ENCODE results near the gene HCN4.
"Not testable (repeated sequence)": the region's sequence is repeated elsewhere in the genome, so short reads cannot be mapped to it uniquely, and the experiment has no call there.

Gene HCN4

DNA sequence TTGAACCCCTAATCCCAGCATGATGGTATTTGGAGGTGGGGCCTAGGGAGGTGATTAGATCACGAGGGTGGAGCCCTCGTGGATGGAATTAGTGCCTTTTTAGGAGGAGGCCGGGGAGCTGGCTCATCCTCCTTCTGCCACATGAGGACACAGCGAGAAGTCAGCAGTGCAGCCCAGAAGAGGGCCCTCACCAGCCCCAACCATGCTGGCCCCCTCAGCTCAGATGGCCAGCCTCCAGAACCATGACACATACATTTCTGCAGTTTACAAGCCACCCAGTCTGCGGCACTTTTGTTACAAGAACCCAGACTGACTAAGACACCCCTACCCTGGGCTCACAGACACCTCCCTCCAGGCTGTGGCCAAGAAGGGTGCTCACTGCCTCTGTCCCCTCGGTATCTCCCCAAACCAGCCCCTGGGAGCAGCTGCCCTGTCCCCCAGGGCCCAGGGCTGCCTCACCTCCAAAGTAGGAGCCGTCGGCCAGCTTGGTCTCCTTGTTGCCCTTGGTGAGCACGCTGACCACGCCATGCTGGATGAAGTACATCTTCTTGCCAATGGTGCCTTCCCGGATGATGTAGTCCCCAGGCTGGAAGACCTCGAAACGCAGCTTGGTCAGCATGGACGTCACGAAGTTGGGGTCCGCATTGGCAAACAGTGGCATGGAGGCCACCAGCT lies 44.1 kb downstream of the HCN4 start:
- no peak for DNase-seq

DNA sequence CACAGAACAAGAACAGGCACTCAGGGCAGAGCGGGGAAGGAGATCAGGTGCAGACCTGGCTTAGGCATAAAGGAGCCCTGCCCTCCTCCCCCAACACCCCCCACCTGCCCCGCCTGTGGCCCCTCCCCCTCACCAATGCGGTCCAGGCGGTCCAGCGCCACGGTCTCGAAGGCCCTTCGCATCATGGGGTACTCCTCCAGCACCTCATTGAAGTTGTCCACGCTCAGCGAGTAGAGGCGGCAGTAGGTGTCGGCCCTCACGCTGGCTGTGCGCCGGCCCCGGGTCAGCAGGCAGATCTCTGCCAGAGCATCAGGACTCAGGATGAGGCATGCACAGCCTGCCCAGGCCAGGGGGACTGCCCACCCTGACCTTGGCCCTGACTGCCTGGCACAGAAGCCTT lies 44.8 kb downstream of the HCN4 start:
- DNase-seq = no peak

DNA sequence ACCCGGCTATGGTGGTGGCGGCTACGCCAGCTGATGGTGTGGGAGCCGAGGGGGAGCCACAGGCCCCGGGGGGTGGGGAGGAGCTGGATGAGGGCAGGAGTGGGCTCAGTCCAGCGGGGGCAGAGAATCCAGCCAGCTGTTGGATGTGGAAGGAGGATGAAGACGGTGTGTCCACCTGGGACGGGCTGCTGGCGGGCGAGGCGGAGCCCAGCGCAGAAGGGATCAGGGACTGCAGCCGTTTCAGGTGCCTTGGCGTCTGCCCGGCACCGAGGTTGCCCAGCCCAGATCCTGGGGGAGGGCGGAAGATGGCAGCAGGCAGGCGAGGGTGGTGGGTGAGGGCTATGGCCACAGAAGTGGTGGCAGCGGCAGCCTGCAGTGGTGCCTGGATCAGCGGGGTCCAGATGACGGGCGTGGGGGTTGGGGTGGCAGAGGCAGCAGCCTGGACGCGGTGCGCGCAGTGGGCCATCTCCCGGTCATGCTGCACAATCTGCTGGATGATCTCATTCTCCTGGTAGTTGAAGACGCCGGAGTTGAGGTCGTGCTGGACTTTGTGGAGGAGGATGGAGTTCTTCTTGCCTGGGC lies 45.3 kb downstream of the HCN4 start:
- DNase-seq = no peak

DNA sequence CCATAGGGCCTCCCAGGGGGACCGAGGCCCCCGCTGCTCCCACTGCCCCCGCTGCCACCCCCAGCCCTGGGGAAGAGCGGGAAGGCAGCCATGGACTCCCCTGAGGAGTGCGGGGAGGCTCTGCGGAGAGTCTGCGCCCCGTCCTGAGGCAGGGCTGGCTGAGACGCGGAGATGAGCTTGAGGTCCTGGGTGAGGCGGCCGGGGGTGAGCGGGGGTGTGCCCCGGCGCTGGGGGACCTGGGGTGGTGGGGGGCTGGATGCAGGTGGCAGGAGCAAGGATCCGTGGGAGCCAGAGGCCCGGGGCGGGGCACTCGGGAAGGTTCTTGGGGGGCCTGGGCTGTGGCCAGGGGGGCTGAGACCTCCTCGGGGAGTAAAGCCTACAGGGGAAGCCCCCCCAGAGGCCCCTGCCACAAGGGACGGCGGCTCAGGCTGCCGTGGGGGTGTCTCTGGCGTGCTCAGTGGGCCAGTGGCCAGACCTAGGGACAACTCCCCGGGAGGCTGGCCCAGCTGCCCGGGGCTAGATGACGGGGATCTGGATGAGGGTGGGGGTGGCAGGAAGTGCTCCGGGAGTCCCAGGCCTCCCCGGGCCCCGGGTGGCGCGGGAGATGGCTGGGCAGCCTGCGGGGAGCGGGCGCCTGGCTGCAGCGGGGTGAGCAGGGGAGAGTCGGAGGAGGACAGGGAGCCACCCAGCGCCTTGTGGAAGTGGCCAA lies 45.9 kb downstream of the HCN4 start:
- no peak for DNase-seq

DNA sequence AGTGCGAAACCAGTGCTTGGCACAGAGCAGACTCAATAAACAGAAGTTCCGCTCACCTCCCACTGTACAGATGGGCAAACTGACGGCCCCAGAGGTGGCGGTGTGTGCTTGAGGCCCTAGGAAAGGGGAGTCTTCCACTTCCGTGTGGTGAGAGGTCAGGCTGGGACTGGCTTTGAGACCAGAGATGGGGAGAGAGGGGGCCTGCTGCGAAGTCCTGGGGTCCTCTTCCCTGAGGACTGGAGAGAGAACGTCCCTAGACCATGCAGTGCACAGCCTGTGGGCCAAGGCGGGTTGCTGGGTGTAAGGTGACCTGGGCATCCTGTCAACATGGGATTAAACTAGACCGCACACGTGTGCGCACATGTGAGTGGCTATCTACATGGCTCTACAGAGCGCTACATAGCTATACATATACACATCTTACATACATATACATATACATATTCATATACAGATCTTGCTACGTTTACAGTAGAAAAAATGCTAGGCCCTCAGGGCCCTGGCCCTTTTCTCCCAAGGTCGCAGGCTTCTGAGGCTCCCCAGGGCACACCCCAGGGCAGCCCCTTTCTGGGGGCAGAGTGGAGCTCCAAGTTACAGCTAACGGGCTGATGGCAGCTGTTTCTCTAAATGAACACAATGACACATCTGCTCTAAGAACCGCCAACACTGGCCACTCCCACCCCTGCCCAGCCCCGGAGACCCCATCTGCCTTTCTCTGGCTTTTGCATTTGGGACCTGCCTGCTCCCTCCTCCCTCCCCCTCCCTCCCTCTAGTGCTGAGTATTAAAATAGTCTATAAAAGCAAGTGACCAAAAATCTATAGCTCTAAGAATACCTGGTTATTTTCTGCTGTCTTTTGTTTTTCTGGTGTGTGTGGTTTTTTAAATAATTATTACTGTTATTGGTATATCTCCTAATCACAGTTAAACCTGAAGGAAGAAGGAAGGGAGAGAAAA lies 47.0 kb downstream of the HCN4 start:
- DNase-seq = no peak

DNA sequence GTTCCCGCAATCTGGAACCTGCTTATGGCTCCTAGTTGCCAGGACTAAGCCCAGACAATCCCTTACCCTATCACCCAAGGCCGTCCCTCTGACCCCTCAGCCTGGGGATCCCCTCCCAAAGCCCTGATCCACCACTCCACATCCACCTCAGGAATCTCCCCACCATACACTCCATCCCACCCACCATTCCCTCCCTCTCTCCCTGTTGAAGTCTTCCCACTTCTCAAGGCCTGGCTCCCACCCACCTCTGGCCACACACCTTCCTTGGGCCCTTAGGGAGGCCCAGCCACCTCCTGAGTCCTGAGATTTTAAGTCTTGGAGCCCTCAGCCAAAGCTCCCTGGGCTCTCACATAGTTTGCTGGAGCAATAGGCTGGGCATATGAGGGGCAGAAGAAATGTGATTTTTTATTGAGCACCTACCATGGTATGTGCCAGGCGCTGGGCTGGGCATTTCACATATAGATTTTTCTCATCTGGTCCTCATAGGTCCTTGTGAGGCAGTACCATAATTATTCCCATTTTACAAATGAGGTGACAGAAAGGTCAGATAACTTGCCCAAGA lies 48.1 kb downstream of the HCN4 start:
- no peak for DNase-seq

DNA sequence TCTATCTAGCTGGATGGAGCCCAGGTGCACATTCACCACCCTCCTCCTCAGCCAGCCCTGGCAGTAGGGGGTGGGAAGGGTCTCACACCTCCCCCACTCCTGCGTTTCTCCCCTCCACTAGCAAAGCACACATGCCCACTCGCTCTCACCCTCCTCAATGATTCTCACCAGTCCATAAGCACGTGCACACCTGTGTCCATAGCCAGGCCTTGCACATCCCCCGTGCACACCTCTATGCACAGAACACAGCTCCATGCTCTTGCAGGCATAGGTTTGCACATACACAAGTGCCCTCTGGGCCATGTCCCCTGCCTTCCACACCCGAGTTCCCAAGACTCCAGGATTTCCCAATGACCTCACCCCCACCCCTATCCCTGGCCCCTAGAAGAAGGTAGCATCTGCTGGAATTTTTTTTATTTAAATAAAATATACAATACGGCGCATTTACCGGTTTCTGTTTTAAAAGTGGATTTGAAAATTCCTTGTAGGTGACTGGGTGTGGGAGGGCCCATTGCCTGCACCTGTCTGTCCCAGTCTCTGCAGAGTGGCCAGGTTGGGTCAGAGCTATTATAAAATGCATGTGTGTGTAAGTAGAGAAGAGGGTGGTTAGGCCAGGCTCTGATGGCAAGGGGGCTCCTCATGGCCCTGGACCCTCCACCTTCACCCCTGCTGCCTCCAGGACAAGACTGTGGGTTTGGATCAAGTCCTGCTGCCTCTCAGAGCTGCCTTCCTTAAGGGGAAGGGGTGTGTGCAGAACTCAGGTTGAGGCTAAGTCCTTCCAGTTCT lies 49.1 kb downstream of the HCN4 start:
- DNase-seq = no peak

DNA sequence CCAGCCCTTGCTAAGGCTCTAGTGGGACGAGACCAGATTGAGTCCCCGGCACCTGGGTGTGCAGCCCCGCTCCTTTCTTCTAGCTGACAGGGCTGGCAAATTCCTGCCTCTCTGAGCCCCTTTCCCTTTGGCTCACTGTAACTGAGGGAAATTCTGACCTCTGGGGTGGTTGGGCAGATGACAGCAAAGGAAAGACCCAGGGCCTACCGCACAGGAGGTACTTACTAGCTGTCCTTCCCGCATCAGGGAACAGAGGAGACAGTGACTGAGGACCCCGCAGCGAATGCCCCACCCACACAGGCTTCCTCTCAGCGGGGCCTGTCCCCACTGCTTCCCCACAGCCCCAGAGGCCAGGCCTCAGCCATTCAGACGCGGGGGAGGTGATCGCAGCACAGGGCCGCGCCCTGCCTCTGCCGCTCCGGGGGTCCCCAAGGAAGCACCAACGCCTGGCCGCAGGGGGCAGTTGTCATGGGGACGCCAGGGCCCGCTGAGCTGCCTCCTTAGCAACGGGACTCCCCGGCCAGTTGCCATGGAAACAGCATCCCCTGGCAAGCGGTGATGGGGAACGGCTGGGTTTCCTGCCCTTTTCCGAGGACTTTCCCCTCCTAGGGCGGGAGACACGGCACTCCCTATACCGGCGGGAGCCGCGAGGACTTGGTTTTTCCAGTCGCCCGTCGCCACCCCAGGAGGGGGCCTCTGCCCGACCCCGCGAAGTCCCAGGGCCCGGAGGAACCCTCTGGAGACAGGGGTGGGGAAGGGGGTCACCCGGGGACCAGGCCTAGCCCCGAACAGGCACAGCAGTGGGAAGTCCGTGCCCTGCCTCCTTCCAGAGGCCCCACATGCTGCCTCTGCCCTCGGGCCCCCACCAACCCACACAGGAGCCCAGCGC lies 50.1 kb downstream of the HCN4 start:
- DNase-seq = no peak

DNA sequence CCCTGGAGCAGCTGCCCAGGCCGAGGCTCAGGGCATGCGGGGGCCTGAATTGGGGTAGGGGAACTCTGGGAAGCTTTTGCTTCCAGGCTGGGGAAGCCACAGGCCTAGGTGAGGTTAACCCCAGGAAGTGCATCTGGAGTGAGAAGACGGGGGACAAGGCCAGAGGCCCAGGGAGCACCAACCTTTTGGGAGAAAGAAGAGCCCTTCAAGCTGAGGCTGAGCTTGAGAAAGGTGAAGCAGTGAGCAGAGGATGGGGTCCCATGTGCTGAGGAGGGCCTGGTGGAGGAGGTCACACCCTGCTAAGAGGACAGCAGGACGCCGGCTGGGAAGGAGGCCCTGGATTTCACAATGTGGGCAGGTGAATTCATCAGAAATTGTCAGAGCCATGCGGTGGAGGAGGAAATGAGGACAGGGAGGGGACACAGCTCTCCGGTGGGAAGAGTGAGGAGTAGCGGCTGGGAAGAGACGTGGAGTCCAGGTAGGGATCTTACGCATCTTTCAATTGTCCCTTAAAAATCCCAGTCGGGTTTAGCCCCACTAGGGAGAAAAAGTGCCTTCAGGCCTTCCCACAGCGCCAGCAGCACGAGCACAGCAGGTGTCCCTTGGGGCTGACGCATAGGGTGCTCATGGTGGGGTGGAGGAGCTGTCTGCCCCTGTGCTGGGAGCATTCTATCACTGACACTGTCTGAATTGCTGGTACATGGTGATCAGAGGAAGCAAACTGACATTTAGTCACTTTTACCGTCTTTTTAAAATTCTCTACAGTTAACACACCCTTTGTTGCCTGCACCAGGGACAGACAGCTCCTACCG lies 50.9 kb downstream of the HCN4 start:
- no peak for DNase-seq

DNA sequence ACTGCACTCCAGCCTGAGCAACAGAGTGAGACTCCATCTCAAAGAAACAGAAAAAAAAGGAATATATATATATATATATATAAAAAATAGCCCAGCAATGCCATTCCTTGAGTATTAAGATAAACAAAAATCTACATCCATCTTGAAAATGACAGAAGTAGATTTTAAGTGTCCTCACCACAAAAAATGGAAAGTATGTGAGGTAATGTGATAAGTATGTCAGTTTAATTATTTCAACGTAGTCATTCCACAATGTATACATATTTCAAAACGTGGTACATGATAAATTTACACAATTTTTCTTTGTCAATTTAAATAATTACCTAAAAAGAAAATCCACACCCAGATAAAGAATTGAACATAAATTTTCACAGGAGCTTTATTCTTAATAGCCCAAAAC lies 54.9 kb downstream of the HCN4 start:
- no peak for DNase-seq

DNA sequence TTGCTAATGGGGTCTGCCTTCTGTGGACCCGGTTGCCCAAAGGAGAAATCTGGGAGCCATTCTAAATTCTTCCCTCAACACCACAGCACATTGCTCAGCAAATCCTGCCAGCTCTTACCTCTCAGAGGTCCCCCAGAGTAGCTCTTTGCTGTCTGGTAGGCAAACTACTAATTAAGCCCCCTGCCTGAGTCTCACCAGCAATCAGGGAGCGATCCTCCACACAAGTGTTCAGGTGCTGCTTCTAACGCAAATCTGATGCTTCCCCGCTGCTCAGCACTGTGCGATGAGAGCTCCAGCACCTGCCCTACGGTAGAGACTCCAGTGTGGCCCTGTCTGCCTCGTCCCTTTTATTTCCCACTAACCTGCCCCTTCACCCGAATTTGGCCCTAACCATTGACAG lies 60.5 kb downstream of the HCN4 start:
- DNase-seq = no peak

DNA sequence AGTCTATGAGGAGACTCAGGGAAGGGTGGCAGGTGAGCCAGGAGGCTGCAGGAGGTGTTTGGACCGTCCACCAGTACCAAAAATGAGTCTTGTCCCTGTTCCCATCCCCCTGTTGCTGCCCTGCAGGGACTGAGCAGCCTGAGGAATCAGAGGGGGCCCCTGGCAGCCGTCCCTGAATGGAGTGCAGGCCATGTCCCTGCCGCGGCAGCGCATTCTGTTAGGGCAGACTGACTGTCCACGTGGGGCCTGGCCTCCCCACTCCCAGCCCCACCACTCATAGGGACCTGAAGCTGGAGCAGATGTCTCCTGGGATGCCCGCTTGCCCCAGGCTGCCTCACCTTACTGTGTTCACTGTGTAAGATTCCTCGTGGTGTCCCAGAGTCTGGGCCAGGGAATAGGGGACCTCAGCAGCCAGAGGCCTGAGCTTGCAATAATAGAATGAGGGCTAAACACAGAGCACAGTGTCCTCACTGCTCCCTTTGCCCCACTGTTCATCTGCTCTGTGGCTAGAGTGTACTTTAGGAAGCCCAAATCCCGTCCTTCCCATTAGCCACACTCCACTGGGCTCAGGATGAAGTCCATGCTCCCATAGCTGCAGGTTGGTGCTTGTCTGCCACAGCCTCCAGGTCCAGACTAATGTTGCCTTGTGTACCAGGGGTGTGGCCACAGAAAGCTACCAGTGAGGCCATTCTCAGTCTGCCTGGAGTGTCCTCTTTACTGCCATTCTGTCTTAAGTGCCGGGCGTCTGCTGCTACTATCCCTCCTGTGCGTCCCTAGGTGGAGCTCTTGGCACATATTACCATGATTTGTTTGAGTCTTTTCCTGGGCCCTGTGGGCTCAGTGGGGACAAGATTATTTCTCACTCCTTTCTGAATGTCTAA lies 63.2 kb downstream of the HCN4 start:
- peak; percentile 43 to 72 for DNase-seq

DNA sequence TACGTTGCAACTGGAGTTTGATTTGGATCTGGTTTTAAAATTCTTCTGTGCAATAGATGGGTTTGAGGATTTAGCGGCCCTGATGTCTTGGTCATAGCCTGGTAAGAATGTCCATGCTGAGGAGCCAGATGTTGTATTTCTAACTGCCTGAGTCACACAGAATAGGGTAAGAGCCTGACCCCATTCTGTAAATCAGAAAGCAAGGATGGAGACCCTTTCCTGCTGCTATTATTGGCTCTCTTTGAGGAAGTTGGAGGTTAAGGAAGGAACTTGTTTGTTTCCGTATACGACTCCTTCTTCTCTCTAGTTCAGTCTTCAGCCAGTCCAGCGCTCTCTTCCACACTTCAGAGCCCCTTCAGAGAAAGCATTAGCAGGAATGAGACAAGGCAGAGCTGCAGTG lies 65.1 kb downstream of the HCN4 start:
- no peak for DNase-seq

DNA sequence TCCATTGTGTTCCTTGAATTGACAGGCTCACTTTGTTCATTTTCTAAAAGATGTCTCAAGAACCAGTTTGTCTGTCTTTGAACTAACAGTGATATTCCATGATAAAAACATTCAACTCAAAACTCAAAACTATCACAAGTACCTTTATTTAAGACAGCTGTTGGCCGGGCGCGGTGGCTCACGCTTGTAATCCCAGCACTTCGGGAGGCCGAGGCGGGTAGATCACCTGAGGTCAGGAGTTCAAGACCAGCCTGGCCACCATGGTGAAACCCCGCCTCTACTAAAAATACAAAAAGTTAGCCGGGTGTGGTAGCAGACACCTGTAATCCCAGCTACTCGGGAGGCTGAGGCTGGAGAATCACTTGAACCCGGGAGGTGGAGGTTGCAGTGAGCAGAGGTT lies 68.5 kb downstream of the HCN4 start:
- not testable (repeated sequence) for DNase-seq

DNA sequence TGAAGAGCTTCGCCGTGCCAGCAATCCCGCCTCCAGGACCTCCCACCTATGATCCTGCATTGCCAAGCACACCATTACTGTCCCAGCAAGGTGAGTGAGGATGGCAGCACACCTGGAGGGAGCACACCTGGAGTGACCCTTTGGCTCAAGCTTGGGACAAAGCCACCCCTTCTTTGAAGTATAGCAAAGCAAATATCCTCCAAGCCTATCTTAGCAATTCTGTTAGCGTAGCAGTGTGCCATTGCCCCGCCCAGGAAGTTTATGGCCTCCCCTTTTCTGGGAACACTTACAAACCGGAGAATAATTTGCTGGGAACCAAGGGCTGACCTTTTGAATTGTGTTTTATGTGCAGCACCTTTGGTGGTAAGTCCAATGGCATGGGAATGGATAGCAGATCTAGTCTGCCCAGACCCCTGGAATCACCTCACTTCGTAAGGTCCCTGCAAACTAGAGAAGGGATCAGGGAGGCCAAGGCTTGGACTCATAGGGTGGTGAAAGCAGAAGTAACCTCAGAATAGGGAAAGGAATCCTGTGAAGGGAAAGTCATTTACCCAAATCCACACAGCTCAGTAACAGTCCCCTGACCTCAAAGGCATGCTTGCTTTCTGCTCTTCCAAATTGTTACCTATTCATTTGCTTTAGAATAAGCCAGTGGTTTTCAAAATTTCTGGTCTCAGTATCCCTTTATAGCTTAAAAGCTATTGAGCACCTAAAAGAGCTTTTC lies 70.1 kb downstream of the HCN4 start:
- no peak for DNase-seq

DNA sequence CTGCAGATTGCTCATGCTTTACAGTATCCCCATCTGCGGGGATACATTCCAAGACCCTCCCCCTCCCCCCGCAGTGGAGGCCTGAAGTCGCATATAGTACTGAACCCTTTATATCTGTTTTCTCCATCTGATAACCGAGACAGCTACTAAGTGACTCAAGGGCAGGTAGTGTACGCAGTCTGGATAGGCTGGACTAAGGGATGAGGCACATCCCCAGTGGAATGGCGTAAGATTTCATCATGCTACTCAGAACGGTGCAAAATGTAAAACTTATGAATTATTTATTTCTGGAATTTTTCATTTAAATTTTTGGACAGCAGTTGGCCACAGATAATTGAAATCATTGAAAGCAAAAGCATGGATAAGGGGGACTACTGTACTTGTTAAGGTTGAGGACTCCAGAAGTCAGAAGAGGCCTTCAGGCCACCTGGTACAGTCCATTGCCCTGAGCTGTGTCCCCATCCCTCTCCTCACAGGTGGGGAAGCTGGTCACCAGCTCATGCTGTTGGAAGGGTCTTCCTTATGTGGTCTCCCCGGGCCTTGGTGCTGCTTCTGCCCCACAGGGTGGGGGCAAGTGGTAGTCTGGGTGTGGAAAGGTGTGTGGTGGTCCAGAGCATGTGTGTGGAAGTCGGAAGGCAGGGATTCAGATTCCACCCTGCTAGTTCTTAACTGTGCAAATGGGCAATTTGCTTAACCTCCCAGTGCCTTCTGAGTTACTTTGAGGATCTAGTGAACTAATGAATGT lies 72.0 kb downstream of the HCN4 start:
- DNase-seq = no peak

DNA sequence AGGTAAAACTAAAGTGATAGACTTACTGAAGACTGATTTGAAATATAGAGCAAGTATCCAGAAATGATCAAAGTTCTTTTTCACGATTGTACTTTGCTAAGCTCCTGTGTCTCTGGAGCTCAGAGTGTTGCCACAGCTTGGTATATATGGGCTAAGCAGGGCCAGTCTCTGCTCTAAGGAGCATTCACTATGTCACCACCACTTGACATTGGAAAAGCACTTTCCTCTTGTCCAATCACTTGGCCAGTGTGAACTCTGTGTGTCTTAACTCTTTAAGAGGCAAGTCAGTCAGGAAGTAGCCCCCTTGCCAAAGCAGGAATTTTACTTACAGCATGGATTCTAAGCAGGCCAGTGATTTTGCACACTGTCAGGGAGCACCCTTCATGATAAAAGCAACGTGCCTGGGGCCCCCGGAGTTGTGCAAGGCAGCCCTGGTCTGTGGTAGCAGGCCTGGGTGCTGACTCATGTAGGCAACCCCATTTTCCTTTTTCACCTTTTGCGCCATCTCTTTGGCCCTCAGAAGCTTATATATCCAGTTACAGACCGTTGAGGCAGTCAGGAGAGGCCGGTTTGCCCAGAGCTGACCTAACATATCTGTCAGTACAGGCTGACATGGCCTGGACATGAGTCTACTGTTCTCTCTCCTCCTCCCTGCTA lies 73.0 kb downstream of the HCN4 start:
- no peak for DNase-seq

All from SW 1271 (cell line).